ENCODE measurements around the gene BRI3BP.
"Not testable (repeated sequence)": the region's sequence is repeated elsewhere in the genome, so short reads cannot be mapped to it uniquely, and the experiment has no call there.

BRI3BP gene

GRCh38 chr12:125021771-125022170 is 28.3 kb downstream of the BRI3BP start:
- no peak for DNase-seq (ENCODE audit: low read depth)

GRCh38 chr12:125023065-125023464 is 29.6 kb downstream of the BRI3BP start:
- DNase-seq (ENCODE audit: low read depth): no peak

GRCh38 chr12:125024949-125025563 is 31.6 kb downstream of the BRI3BP start:
- no peak for DNase-seq (ENCODE audit: low read depth)

- DNase-seq (ENCODE audit: low read depth): no peak
Measured at GRCh38 chr12:125025606-125026235, 32.3 kb downstream of the BRI3BP start.

- DNase-seq (ENCODE audit: low read depth): no peak
Measured at GRCh38 chr12:125028106-125028505, 34.7 kb downstream of the BRI3BP start.

GRCh38 chr12:125029761-125030358 is 36.4 kb downstream of the BRI3BP start:
- DNase-seq (ENCODE audit: low read depth): no peak

GRCh38 chr12:125031471-125031870 is 38.0 kb downstream of the BRI3BP start:
- not testable (repeated sequence) for DNase-seq (ENCODE audit: low read depth)

- DNase-seq (ENCODE audit: low read depth): no peak
Measured at GRCh38 chr12:125032466-125033152, 39.2 kb downstream of the BRI3BP start.

- DNase-seq (ENCODE audit: low read depth): no peak
Measured at GRCh38 chr12:125033288-125033687, 39.8 kb downstream of the BRI3BP start.

GRCh38 chr12:125038976-125039625 is 45.7 kb downstream of the BRI3BP start:
- DNase-seq (ENCODE audit: low read depth): no peak

GRCh38 chr12:125049093-125049458 is 55.6 kb downstream of the BRI3BP start:
- no peak for DNase-seq (ENCODE audit: low read depth)

- DNase-seq (ENCODE audit: low read depth): no peak
Measured at GRCh38 chr12:125050446-125050845, 57.0 kb downstream of the BRI3BP start.

GRCh38 chr12:125050868-125051267 is 57.4 kb downstream of the BRI3BP start:
- DNase-seq (ENCODE audit: low read depth): no peak

- DNase-seq (ENCODE audit: low read depth): no peak
Measured at GRCh38 chr12:125053821-125054220, 60.4 kb downstream of the BRI3BP start.

GRCh38 chr12:125055591-125055990 is 62.1 kb downstream of the BRI3BP start:
- no peak for DNase-seq (ENCODE audit: low read depth)

- no peak for DNase-seq (ENCODE audit: low read depth)
Measured at GRCh38 chr12:125056306-125056705, 62.9 kb downstream of the BRI3BP start.

GRCh38 chr12:125057708-125058107 is 64.3 kb downstream of the BRI3BP start:
- no peak for DNase-seq (ENCODE audit: low read depth)

- no peak for DNase-seq (ENCODE audit: low read depth)
Measured at GRCh38 chr12:125061229-125061628, 67.8 kb downstream of the BRI3BP start.

- not testable (repeated sequence) for DNase-seq (ENCODE audit: low read depth)
Measured at GRCh38 chr12:125063522-125063921, 70.1 kb downstream of the BRI3BP start.

- no peak for DNase-seq (ENCODE audit: low read depth)
Measured at GRCh38 chr12:125064492-125064891, 71.0 kb downstream of the BRI3BP start.

- DNase-seq (ENCODE audit: low read depth): peak; percentile 48
Measured at GRCh38 chr12:125065021-125065918, 71.8 kb downstream of the BRI3BP start, which contains the start of gene AACS. TSS of gene AACS (plus strand) at chr12:125065435. CDS start at chr12:125065585, 150 bp downstream.

Data from stimulated activated CD8-positive, alpha-beta memory T cell treated with anti-CD3 and anti-CD28 coated beads, Interleukin-7, amount 100 ng/mL, for 24 hours (primary cell).